ENCODE results near the gene PLXNB2. TPM values are rescaled to one million over a fixed set of nuclear protein-coding genes. Genes with fewer than 3 reads are reported as not detected.
"Not testable (repeated sequence)": the region's sequence is repeated elsewhere in the genome, so short reads cannot be mapped to it uniquely, and the experiment has no call there.

The PLXNB2 gene
- polyA plus RNA-seq, 3 donors from 2014 or later, result 1.1 to 1.6 TPM; not detected in 1

GRCh38 chr22:50280708-50281383 is 26.6 kb downstream of the PLXNB2 start:
- Mint-ChIP-seq H3K36me3 (no peaks in the 10 kb centered on the region), H3K9me3 (no peaks in the 10 kb centered on the region), H3K27ac (no peak overlapping the region), H3K27me3 (ENCODE audit: low read depth in 3 of 3) (peaks cover 0 to 4% (median 2%) of the 10 kb centered on the region in 3 donors), H3K4me1 (no peaks in the 10 kb centered on the region), H3K4me3 (no peak overlapping the region)
- no peak for DNase-seq

GRCh38 chr22:50280022-50280707 is 27.3 kb downstream of the PLXNB2 start:
- H3K27ac Mint-ChIP-seq, result no peak overlapping the region
- no peaks in the 10 kb centered on the region for H3K9me3 Mint-ChIP-seq
- H3K4me1 Mint-ChIP-seq, result no peaks in the 10 kb centered on the region

GRCh38 chr22:50278956-50279619 is 28.4 kb downstream of the PLXNB2 start:
- no peak overlapping the region for H3K4me3 Mint-ChIP-seq
- H3K27me3 Mint-ChIP-seq (ENCODE audit: low read depth in 3 of 3), result peaks cover 0 to 9% (median 2%) of the 10 kb centered on the region in 3 donors
- no peaks in the 10 kb centered on the region for H3K36me3 Mint-ChIP-seq
- no peak overlapping the region for H3K27ac Mint-ChIP-seq
- no peaks in the 10 kb centered on the region for H3K4me1 Mint-ChIP-seq
- H3K9me3 Mint-ChIP-seq, result no peaks in the 10 kb centered on the region
- DNase-seq, result no peak

More at GRCh38 chr22:50280022-50280707, 27.3 kb downstream of the PLXNB2 start:
- Mint-ChIP-seq H3K27me3 (ENCODE audit: low read depth in 3 of 3) (peaks cover 0 to 7% (median 2%) of the 10 kb centered on the region in 3 donors), H3K36me3 (no peaks in the 10 kb centered on the region), H3K4me3 (no peak overlapping the region)
- DNase-seq, result no peak

- Mint-ChIP-seq H3K9me3 (no peaks in the 10 kb centered on the region), H3K4me3 (no peak overlapping the region), H3K36me3 (no peaks in the 10 kb centered on the region), H3K4me1 (peaks cover 0 to 5% of the 10 kb centered on the region in 2 donors), H3K27me3 (ENCODE audit: low read depth in 3 of 3) (peaks cover 0 to 9% (median 5%) of the 10 kb centered on the region in 3 donors), H3K27ac (no peak overlapping the region)
- DNase-seq, result no peak
These were observed 29.0 kb downstream of the PLXNB2 start for GRCh38 chr22:50278461-50278860.

GRCh38 chr22:50277761-50278160 is 29.7 kb downstream of the PLXNB2 start:
- no peaks in the 10 kb centered on the region for H3K36me3 Mint-ChIP-seq
- DNase-seq, result no peak

GRCh38 chr22:50276143-50276542 is 31.3 kb downstream of the PLXNB2 start:
- DNase-seq, result peak; percentile 38 to 54 (median 43)
- Mint-ChIP-seq H3K4me3 (no peak overlapping the region), H3K4me1 (peaks cover 0 to 6% of the 10 kb centered on the region in 2 donors), H3K27ac (no peak overlapping the region), H3K27me3 (ENCODE audit: low read depth in 3 of 3) (peaks cover 1 to 10% (median 5%) of the 10 kb centered on the region in 3 donors), H3K9me3 (no peaks in the 10 kb centered on the region), H3K36me3 (no peaks in the 10 kb centered on the region)

More at GRCh38 chr22:50277761-50278160, 29.7 kb downstream of the PLXNB2 start:
- no peak overlapping the region for H3K4me3 Mint-ChIP-seq
- peaks cover 0 to 9% (median 5%) of the 10 kb centered on the region in 3 donors for H3K27me3 Mint-ChIP-seq (ENCODE audit: low read depth in 3 of 3)
- H3K27ac Mint-ChIP-seq, result no peak overlapping the region
- no peaks in the 10 kb centered on the region for H3K9me3 Mint-ChIP-seq
- H3K4me1 Mint-ChIP-seq, result peaks cover 0 to 5% of the 10 kb centered on the region in 2 donors

GRCh38 chr22:50275181-50276055 is 32.0 kb downstream of the PLXNB2 start:
- Mint-ChIP-seq H3K36me3 (no peaks in the 10 kb centered on the region), H3K27ac (no peak overlapping the region), H3K27me3 (ENCODE audit: low read depth in 3 of 3) (peaks cover 3 to 9% (median 9%) of the 10 kb centered on the region in 3 donors), H3K4me3 (peak overlapping the region in 1 of 5 donors; percentile 21), H3K4me1 (peaks cover 0 to 11% of the 10 kb centered on the region in 2 donors), H3K9me3 (no peaks in the 10 kb centered on the region)
- no peak for DNase-seq

- no peak overlapping the region for H3K27ac Mint-ChIP-seq
These were observed 32.7 kb downstream of the PLXNB2 start for GRCh38 chr22:50274771-50275170.

GRCh38 chr22:50274311-50274710 is 33.1 kb downstream of the PLXNB2 start:
- Mint-ChIP-seq H3K4me3 (no peak overlapping the region), H3K4me1 (peaks cover 0 to 13% of the 10 kb centered on the region in 2 donors)

More at GRCh38 chr22:50274771-50275170, 32.7 kb downstream of the PLXNB2 start:
- H3K27me3 Mint-ChIP-seq (ENCODE audit: low read depth in 3 of 3), result peaks cover 3 to 9% (median 9%) of the 10 kb centered on the region in 3 donors
- DNase-seq, result no peak
- no peak overlapping the region for H3K4me3 Mint-ChIP-seq
- no peaks in the 10 kb centered on the region for H3K9me3 Mint-ChIP-seq
- H3K4me1 Mint-ChIP-seq, result peaks cover 0 to 11% of the 10 kb centered on the region in 2 donors
- H3K36me3 Mint-ChIP-seq, result no peaks in the 10 kb centered on the region

GRCh38 chr22:50273781-50274180 is 33.7 kb downstream of the PLXNB2 start:
- not testable (repeated sequence) for H3K9me3 Mint-ChIP-seq; DNase-seq; H3K36me3 Mint-ChIP-seq; H3K27me3 Mint-ChIP-seq (ENCODE audit: low read depth in 3 of 3); H3K27ac Mint-ChIP-seq
- Mint-ChIP-seq H3K4me3 (peak overlapping the region in 1 of 5 donors; percentile 43), H3K4me1 (peaks cover 0 to 13% of the 10 kb centered on the region in 2 donors)

More at GRCh38 chr22:50274311-50274710, 33.1 kb downstream of the PLXNB2 start:
- no peaks in the 10 kb centered on the region for H3K9me3 Mint-ChIP-seq
- peaks cover 3 to 9% (median 9%) of the 10 kb centered on the region in 3 donors for H3K27me3 Mint-ChIP-seq (ENCODE audit: low read depth in 3 of 3)
- DNase-seq, result peak; percentile 16 to 40 (median 31)
- no peak overlapping the region for H3K27ac Mint-ChIP-seq
- no peaks in the 10 kb centered on the region for H3K36me3 Mint-ChIP-seq

- H3K27me3 Mint-ChIP-seq (ENCODE audit: low read depth in 3 of 3); H3K27ac Mint-ChIP-seq; H3K36me3 Mint-ChIP-seq; H3K9me3 Mint-ChIP-seq; H3K4me3 Mint-ChIP-seq; DNase-seq: not testable (repeated sequence)
- peaks cover 0 to 13% of the 10 kb centered on the region in 2 donors for H3K4me1 Mint-ChIP-seq
These were observed 34.1 kb downstream of the PLXNB2 start for GRCh38 chr22:50273352-50273751.

GRCh38 chr22:50272044-50272802 is 35.2 kb downstream of the PLXNB2 start:
- Mint-ChIP-seq H3K36me3 (no peaks in the 10 kb centered on the region), H3K4me1 (peaks cover 0 to 13% of the 10 kb centered on the region in 2 donors), H3K9me3 (no peaks in the 10 kb centered on the region), H3K27me3 (ENCODE audit: low read depth in 3 of 3) (peaks cover 3 to 9% (median 7%) of the 10 kb centered on the region in 3 donors), H3K27ac (no peak overlapping the region), H3K4me3 (no peak overlapping the region)
- no peak for DNase-seq

All from immature natural killer cell (primary cell).